Ishikawa (cell line): ENCODE data around the gene ACTBL2.

Experiments used
- CREB1 ChIP-seq: IDR thresholded peaks from 2 replicates; pipeline ENCODE4 v1.6.1; 2012; ENCODE audit warnings: low read depth
- EP300 ChIP-seq: IDR thresholded peaks from 2 replicates; pipeline ENCODE4 v1.6.1; 2012; ENCODE audit warnings: borderline replicate concordance
- FOXM1 ChIP-seq: IDR thresholded peaks from 2 replicates; pipeline ENCODE4 v1.6.1; 2012; ENCODE audit warnings: low read depth, borderline replicate concordance
- RAD21 ChIP-seq: IDR thresholded peaks from 2 replicates; pipeline ENCODE4 v1.6.1; 2012; ENCODE audit warnings: low read depth
- TAF1 ChIP-seq: IDR thresholded peaks from 2 replicates; pipeline ENCODE4 v1.6.1; 2012; ENCODE audit warnings: low read depth, mild to moderate bottlenecking
- YY1 ChIP-seq: IDR thresholded peaks from 2 replicates; pipeline ENCODE4 v1.6.1; 2012; ENCODE audit warnings: low read depth

GRCh38 chr5:57431759-57432158 lies 50.9 kb downstream of the ACTBL2 start:
- TF ChIP-seq RAD21 (no peak), EP300 (no peak), TAF1 (no peak), YY1 (no peak), FOXM1 (no peak), CREB1 (no peak)
